PFSK-1 (cell line): ENCODE data around the gene BUB1B.

Experiments
- POLR2AphosphoS5 ChIP-seq: IDR thresholded peaks from 2 replicates; pipeline ENCODE4 v1.6.1; 2012; ENCODE audit warnings: low read depth, mild to moderate bottlenecking, control low read depth, low read length, moderate library complexity
- REST ChIP-seq, 2 experiments: IDR thresholded peaks; 2 replicates each; pipeline versions ENCODE4 v1.6.1 to v1.8.0; 2011 to 2012; ENCODE audit warnings: low read depth in 2 of 2, low read length in 2 of 2, control low read depth in 1 of 2, inconsistent platforms in 1 of 2, mild to moderate bottlenecking in 1 of 2, moderate library complexity in 1 of 2; ENCODE audit not compliant: insufficient read depth in 1 of 2
- SIN3A ChIP-seq: IDR thresholded peaks from 2 replicates; pipeline ENCODE4 v1.6.1; 2012; ENCODE audit warnings: mild to moderate bottlenecking, low read length, moderate library complexity, borderline replicate concordance; ENCODE audit not compliant: insufficient read depth
- TAF1 ChIP-seq: IDR thresholded peaks from 2 replicates; pipeline ENCODE4 v1.6.1; 2012; ENCODE audit warnings: low read length, control low read depth, borderline replicate concordance; ENCODE audit not compliant: insufficient read depth

- TF ChIP-seq TAF1 (no peak), POLR2AphosphoS5 (no peak), REST (IDR thresholded peaks at IDR 0.05; ENCODE audit: insufficient read depth in 1 of 2, low read depth in 2 of 2, low read length in 2 of 2) (no peak), SIN3A (no peak)
These were observed 3.0 kb upstream of the BUB1B start for GRCh38 chr15:40157778-40158447.
